Activated T-cell treated with anti-CD3 and anti-CD28 coated beads, Interleukin-2, amount 50 U/mL, for 24 hours (primary cell): ENCODE results near the gene ITGA6.

Experiments used
- DNase-seq: peaks from one replicate; pipeline ENCODE4 v3.0.0-alpha.2; 2020
- H3K27ac Mint-ChIP-seq: 2 replicates; pipeline ENCODE4 v1.8.0; 2020; ENCODE audit warnings: mild to moderate bottlenecking, mixed read lengths
- H3K27me3 Mint-ChIP-seq: 2 replicates; pipeline ENCODE4 v1.8.0; 2020; ENCODE audit warnings: mixed read lengths
- H3K36me3 Mint-ChIP-seq: 2 replicates; pipeline ENCODE4 v1.8.0; 2020; ENCODE audit warnings: low read depth, mixed read lengths
- H3K4me1 Mint-ChIP-seq: 2 replicates; pipeline ENCODE4 v1.8.0; 2020; ENCODE audit warnings: low read depth, mixed read lengths
- H3K4me3 Mint-ChIP-seq: 2 replicates; pipeline ENCODE4 v1.8.0; 2020; ENCODE audit warnings: mild to moderate bottlenecking, moderate library complexity, mixed read lengths
- H3K9me3 Mint-ChIP-seq: 2 replicates; pipeline ENCODE4 v1.8.0; 2020; ENCODE audit warnings: mixed read lengths

ITGA6 gene

GRCh38 chr2:172442072-172442895, 14.9 kb downstream of the ITGA6 start:
- Mint-ChIP-seq H3K27me3 (no peaks in the 10 kb centered on the region), H3K27ac (peak overlapping the region; percentile 88), H3K9me3 (no peaks in the 10 kb centered on the region), H3K4me1 (peaks cover 51% of the 10 kb centered on the region), H3K36me3 (peaks cover 2% of the 10 kb centered on the region), H3K4me3 (peak overlapping the region; percentile 64)
- DNase-seq, result peak; percentile 64

GRCh38 chr2:172445851-172446250, 18.5 kb downstream of the ITGA6 start:
- Mint-ChIP-seq H3K4me1 (peaks cover 76% of the 10 kb centered on the region), H3K27me3 (no peaks in the 10 kb centered on the region), H3K9me3 (no peaks in the 10 kb centered on the region), H3K36me3 (peaks cover 2% of the 10 kb centered on the region), H3K27ac (peak overlapping the region; percentile 66), H3K4me3 (no peak overlapping the region)
- DNase-seq, result no peak

- H3K9me3 Mint-ChIP-seq, result no peaks in the 10 kb centered on the region
- no peak overlapping the region for H3K27ac Mint-ChIP-seq
- peaks cover 73% of the 10 kb centered on the region for H3K4me1 Mint-ChIP-seq
- H3K36me3 Mint-ChIP-seq, result peaks cover 2% of the 10 kb centered on the region
- no peak overlapping the region for H3K4me3 Mint-ChIP-seq
- no peak for DNase-seq
- H3K27me3 Mint-ChIP-seq, result no peaks in the 10 kb centered on the region
Measured at GRCh38 chr2:172446474-172447063, 19.2 kb downstream of the ITGA6 start.

- peaks cover 71% of the 10 kb centered on the region for H3K4me1 Mint-ChIP-seq
- H3K27me3 Mint-ChIP-seq, result no peaks in the 10 kb centered on the region
- peaks cover 2% of the 10 kb centered on the region for H3K36me3 Mint-ChIP-seq
- H3K9me3 Mint-ChIP-seq, result no peaks in the 10 kb centered on the region
- H3K27ac Mint-ChIP-seq, result peak overlapping the region; percentile 38
- DNase-seq, result no peak
- H3K4me3 Mint-ChIP-seq, result no peak overlapping the region
Measured at GRCh38 chr2:172447811-172448493, 20.6 kb downstream of the ITGA6 start.

- H3K4me1 Mint-ChIP-seq, result peaks cover 72% of the 10 kb centered on the region
- no peak for DNase-seq
- no peaks in the 10 kb centered on the region for H3K9me3 Mint-ChIP-seq
Measured at GRCh38 chr2:172448544-172449267, 21.3 kb downstream of the ITGA6 start.

GRCh38 chr2:172449911-172450550, 22.6 kb downstream of the ITGA6 start:
- Mint-ChIP-seq H3K36me3 (peaks cover 1% of the 10 kb centered on the region), H3K27me3 (no peaks in the 10 kb centered on the region), H3K27ac (peak overlapping the region; percentile 22), H3K4me3 (peak overlapping the region; percentile 4), H3K9me3 (no peaks in the 10 kb centered on the region), H3K4me1 (peaks cover 79% of the 10 kb centered on the region)
- DNase-seq, result no peak

More at GRCh38 chr2:172448544-172449267, 21.3 kb downstream of the ITGA6 start:
- Mint-ChIP-seq H3K27me3 (no peaks in the 10 kb centered on the region), H3K4me3 (no peak overlapping the region), H3K27ac (peak overlapping the region; percentile 56), H3K36me3 (peaks cover 1% of the 10 kb centered on the region)

- Mint-ChIP-seq H3K4me1 (peaks cover 83% of the 10 kb centered on the region), H3K27me3 (no peaks in the 10 kb centered on the region), H3K36me3 (peaks cover 1% of the 10 kb centered on the region), H3K4me3 (no peak overlapping the region), H3K27ac (no peak overlapping the region), H3K9me3 (no peaks in the 10 kb centered on the region)
- DNase-seq, result no peak
Measured at GRCh38 chr2:172451923-172452322, 24.5 kb downstream of the ITGA6 start.

- H3K27ac Mint-ChIP-seq, result no peak overlapping the region
- H3K9me3 Mint-ChIP-seq, result no peaks in the 10 kb centered on the region
- no peak for DNase-seq
- H3K36me3 Mint-ChIP-seq, result peaks cover 1% of the 10 kb centered on the region
- H3K4me1 Mint-ChIP-seq, result peaks cover 80% of the 10 kb centered on the region
- H3K4me3 Mint-ChIP-seq, result no peak overlapping the region
- H3K27me3 Mint-ChIP-seq, result no peaks in the 10 kb centered on the region
Measured at GRCh38 chr2:172452845-172453244, 25.5 kb downstream of the ITGA6 start.

GRCh38 chr2:172454404-172455120, 27.2 kb downstream of the ITGA6 start:
- Mint-ChIP-seq H3K36me3 (peaks cover 1% of the 10 kb centered on the region), H3K27ac (peak overlapping the region; percentile 24), H3K9me3 (no peaks in the 10 kb centered on the region), H3K4me1 (peaks cover 80% of the 10 kb centered on the region), H3K27me3 (no peaks in the 10 kb centered on the region), H3K4me3 (no peak overlapping the region)
- DNase-seq, result no peak

GRCh38 chr2:172455121-172455515, 27.7 kb downstream of the ITGA6 start:
- Mint-ChIP-seq H3K9me3 (no peaks in the 10 kb centered on the region), H3K4me1 (peaks cover 81% of the 10 kb centered on the region), H3K36me3 (peaks cover 1% of the 10 kb centered on the region), H3K27ac (no peak overlapping the region), H3K4me3 (no peak overlapping the region), H3K27me3 (no peaks in the 10 kb centered on the region)
- no peak for DNase-seq

- Mint-ChIP-seq H3K4me3 (no peak overlapping the region), H3K27me3 (no peaks in the 10 kb centered on the region), H3K9me3 (no peaks in the 10 kb centered on the region), H3K4me1 (peaks cover 86% of the 10 kb centered on the region), H3K36me3 (peaks cover 1% of the 10 kb centered on the region), H3K27ac (no peak overlapping the region)
- no peak for DNase-seq
Measured at GRCh38 chr2:172456002-172456401, 28.6 kb downstream of the ITGA6 start.

GRCh38 chr2:172457536-172457935, 30.1 kb downstream of the ITGA6 start:
- no peak overlapping the region for H3K4me3 Mint-ChIP-seq
- H3K27me3 Mint-ChIP-seq, result no peaks in the 10 kb centered on the region
- peaks cover 90% of the 10 kb centered on the region for H3K4me1 Mint-ChIP-seq
- no peaks in the 10 kb centered on the region for H3K9me3 Mint-ChIP-seq
- DNase-seq, result no peak
- peak overlapping the region; percentile 58 for H3K27ac Mint-ChIP-seq
- H3K36me3 Mint-ChIP-seq, result peaks cover 1% of the 10 kb centered on the region

GRCh38 chr2:172458561-172459124, 31.3 kb downstream of the ITGA6 start:
- Mint-ChIP-seq H3K4me1 (peaks cover 90% of the 10 kb centered on the region), H3K36me3 (peaks cover under 1% of the 10 kb centered on the region), H3K27ac (peak overlapping the region; percentile 41), H3K27me3 (no peaks in the 10 kb centered on the region), H3K9me3 (no peaks in the 10 kb centered on the region), H3K4me3 (no peak overlapping the region)
- no peak for DNase-seq
